A673 (cell line): ENCODE results near the gene CFAP52. TPM values are rescaled to one million over a fixed set of nuclear protein-coding genes. Genes with fewer than 3 reads are reported as not detected.

Experiments
- BruUV-seq: library from RNA; stranded (reverse); fragments of 400-500 nt; replicated peaks from 2 replicates; lab custom pipeline; 2021; lab: Mats Ljungman, UMichigan
- CTCF ChIA-PET: fragments of 300-600 bp; sonication (Branson Sonifier 250); formaldehyde crosslinking; loops from one replicate; lab custom pipeline; 2022; ENCODE audit warnings: antibody characterized with exemption; lab: Charles Lee
- POLR2A ChIA-PET: fragments of 300-600 bp; sonication (Branson Sonifier 250); formaldehyde crosslinking; loops from one replicate; lab custom pipeline; 2022; ENCODE audit warnings: antibody characterized with exemption; ENCODE audit not compliant: low non-redundant PET; lab: Charles Lee
- DNase-seq: peaks from one replicate; pipeline ENCODE4 v3.0.0-alpha.2; 2015; ENCODE audit warnings: low spot score
- H3K27ac ChIP-seq: fragments of 200-600 bp; sonication (generic); 2 replicates; pipeline ENCODE4 v1.5.1; 2016; ENCODE audit warnings: mixed run types, low read depth, mild to moderate bottlenecking, mixed read lengths, antibody characterized with exemption, low read length; ENCODE audit not compliant: poor library complexity, severe bottlenecking
- H3K27me3 ChIP-seq: fragments of 200-600 bp; sonication (generic); replicated peaks from 2 replicates; pipeline ENCODE4 v1.6.1; 2017; ENCODE audit warnings: mixed run types, low read depth, mild to moderate bottlenecking, mixed read lengths, antibody characterized with exemption, low read length; ENCODE audit not compliant: insufficient read depth, poor library complexity
- H3K36me3 ChIP-seq: fragments of 200-600 bp; sonication (generic); 2 replicates; pipeline ENCODE4 v1.6.1; 2016; ENCODE audit warnings: mixed run types, mild to moderate bottlenecking, mixed read lengths, antibody characterized with exemption, low read length; ENCODE audit not compliant: insufficient read depth, poor library complexity, severe bottlenecking
- H3K4me1 ChIP-seq: fragments of 200-600 bp; sonication (generic); 2 replicates; pipeline ENCODE4 v1.6.1; 2017; ENCODE audit warnings: mixed run types, mild to moderate bottlenecking, mixed read lengths, antibody characterized with exemption, low read length; ENCODE audit not compliant: insufficient read depth, poor library complexity, severe bottlenecking
- H3K4me3 ChIP-seq: fragments of 200-600 bp; sonication (generic); 2 replicates; pipeline ENCODE4 v1.5.1; 2016; ENCODE audit warnings: low read depth, mixed run types, mild to moderate bottlenecking, mixed read lengths, low read length; ENCODE audit not compliant: poor library complexity, severe bottlenecking
- H3K9me3 ChIP-seq: fragments of 200-600 bp; sonication (generic); 2 replicates; pipeline ENCODE4 v1.6.1; 2016; ENCODE audit warnings: mixed run types, low read depth, mild to moderate bottlenecking, mixed read lengths, antibody characterized with exemption, low read length; ENCODE audit not compliant: poor library complexity, severe bottlenecking
- EZH2 ChIP-seq: fragments of 200-600 bp; sonication (generic); IDR thresholded peaks from 2 replicates; pipeline ENCODE4 v1.6.1; 2017; ENCODE audit warnings: borderline replicate concordance, low read depth, mild to moderate bottlenecking, mixed read lengths, antibody characterized with exemption, low read length; ENCODE audit not compliant: poor library complexity, severe bottlenecking
- intact Hi-C: fragments of 100-400 bp; cut with micrococcal nuclease; formaldehyde crosslinking; loops from one replicate; pipeline ENCODE4 v1.10.0; 2022; ENCODE audit not compliant: unreplicated experiment
- total RNA-seq: library from RNA; stranded (reverse); gene quantifications from 2 replicates; pipeline ENCODE4 v1.2.3, GENCODE V29; 2021
- TF ChIP-seq, protein P1 (sequence below): fragments of 300-800, 200-600 bp; sonication (generic); conservative IDR thresholded peaks from 2 replicates; pipeline ENCODE4 v1.5.1; 2017; ENCODE audit warnings: low read depth, mild to moderate bottlenecking, antibody characterized with exemption, low read length, moderate library complexity, mixed read lengths

Gene CFAP52
- total RNA-seq, 1 experiment from 2014 or later, result not detected

GRCh38 chr17:9669551-9670008, 93.1 kb downstream of the CFAP52 start:
- Histone ChIP-seq H3K4me1 (no peaks in the 10 kb centered on the region), H3K27ac (no peak overlapping the region), H3K36me3 (no peaks in the 10 kb centered on the region), H3K27me3 (peaks cover 33% of the 10 kb centered on the region), H3K4me3 (no peak overlapping the region), H3K9me3 (no peaks in the 10 kb centered on the region)
- CTCF ChIA-PET, result no interaction called here
- intact Hi-C loops, result no loop called here
- no peak for DNase-seq
- BruUV-seq, result no TSS peak
- TF ChIP-seq, protein P1, sequence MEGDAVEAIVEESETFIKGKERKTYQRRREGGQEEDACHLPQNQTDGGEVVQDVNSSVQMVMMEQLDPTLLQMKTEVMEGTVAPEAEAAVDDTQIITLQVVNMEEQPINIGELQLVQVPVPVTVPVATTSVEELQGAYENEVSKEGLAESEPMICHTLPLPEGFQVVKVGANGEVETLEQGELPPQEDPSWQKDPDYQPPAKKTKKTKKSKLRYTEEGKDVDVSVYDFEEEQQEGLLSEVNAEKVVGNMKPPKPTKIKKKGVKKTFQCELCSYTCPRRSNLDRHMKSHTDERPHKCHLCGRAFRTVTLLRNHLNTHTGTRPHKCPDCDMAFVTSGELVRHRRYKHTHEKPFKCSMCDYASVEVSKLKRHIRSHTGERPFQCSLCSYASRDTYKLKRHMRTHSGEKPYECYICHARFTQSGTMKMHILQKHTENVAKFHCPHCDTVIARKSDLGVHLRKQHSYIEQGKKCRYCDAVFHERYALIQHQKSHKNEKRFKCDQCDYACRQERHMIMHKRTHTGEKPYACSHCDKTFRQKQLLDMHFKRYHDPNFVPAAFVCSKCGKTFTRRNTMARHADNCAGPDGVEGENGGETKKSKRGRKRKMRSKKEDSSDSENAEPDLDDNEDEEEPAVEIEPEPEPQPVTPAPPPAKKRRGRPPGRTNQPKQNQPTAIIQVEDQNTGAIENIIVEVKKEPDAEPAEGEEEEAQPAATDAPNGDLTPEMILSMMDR, result no peak
- POLR2A ChIA-PET, result no interaction called here

DNA sequence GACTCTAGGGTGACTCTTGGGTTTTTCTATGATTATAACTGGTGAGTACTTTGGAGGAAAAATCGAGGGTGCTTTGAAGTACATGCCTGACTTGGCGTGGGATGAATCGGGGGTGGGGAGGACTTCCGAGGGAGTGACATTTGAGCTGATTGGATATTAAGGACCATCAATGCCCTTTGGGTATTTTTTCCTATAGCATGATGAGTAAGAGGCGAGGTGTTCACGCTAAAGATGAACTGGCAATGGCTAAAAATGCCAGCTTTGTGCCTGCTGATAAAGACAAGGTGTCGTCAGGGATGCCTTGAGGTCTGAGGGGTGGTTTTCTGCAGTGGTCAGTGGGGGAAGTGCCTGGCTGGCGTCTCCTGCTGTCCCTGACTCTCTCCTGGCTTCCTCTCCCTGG, 94.2 kb downstream of the CFAP52 start:
- H3K36me3 ChIP-seq, result no peaks in the 10 kb centered on the region
- H3K4me1 ChIP-seq, result no peaks in the 10 kb centered on the region
- no peak for DNase-seq
- H3K27ac ChIP-seq, result no peak overlapping the region
- no TSS peak for BruUV-seq
- no peak for TF ChIP-seq EZH2
- TF ChIP-seq, protein P1, result no peak
- H3K4me3 ChIP-seq, result no peak overlapping the region
- intact Hi-C loops, result no loop called here
- H3K27me3 ChIP-seq, result peaks cover 38% of the 10 kb centered on the region
- ChIA-PET CTCF (no interaction called here), POLR2A (no interaction called here)
- H3K9me3 ChIP-seq, result no peaks in the 10 kb centered on the region

GRCh38 chr17:9671559-9671958, 95.1 kb downstream of the CFAP52 start:
- no peak overlapping the region for H3K4me3 ChIP-seq
- CTCF ChIA-PET, result no interaction called here
- intact Hi-C loops, result no loop called here
- no peak overlapping the region for H3K27ac ChIP-seq
- DNase-seq, result no peak
- H3K36me3 ChIP-seq, result no peaks in the 10 kb centered on the region
- BruUV-seq, result no TSS peak
- H3K27me3 ChIP-seq, result peaks cover 38% of the 10 kb centered on the region
- no peaks in the 10 kb centered on the region for H3K9me3 ChIP-seq
- POLR2A ChIA-PET, result no interaction called here
- H3K4me1 ChIP-seq, result no peaks in the 10 kb centered on the region
- TF ChIP-seq, protein P1, result no peak
- no peak for TF ChIP-seq EZH2
